Measurements from ENCODE around the gene BCL10.

GRCh38 chr1:85223334-85223733 is 53.1 kb downstream of the BCL10 start:
- TF ChIP-seq EGR1 (IDR thresholded peaks at IDR 0.05) = no peak
- TF ChIP-seq REST (IDR thresholded peaks at IDR 0.05; ENCODE audit: low read depth) = no peak
- TF ChIP-seq USF1 (IDR thresholded peaks at IDR 0.05) = no peak
- no peak for TF ChIP-seq RAD21 (IDR thresholded peaks at IDR 0.05; ENCODE audit: low read depth)
- no peak for TF ChIP-seq CEBPB (IDR thresholded peaks at IDR 0.05)
- no peak for TF ChIP-seq MAX (IDR thresholded peaks at IDR 0.05)
- no peak for TF ChIP-seq TAF1 (IDR thresholded peaks at IDR 0.05; ENCODE audit: low read depth)
- no peak for TF ChIP-seq TCF12 (IDR thresholded peaks at IDR 0.05; ENCODE audit: low read depth)
- TF ChIP-seq NFIC (IDR thresholded peaks at IDR 0.05) = no peak
